HG02588 (cell line): ENCODE results near the gene COL12A1.
A peak's percentile ranks its signal among the peaks of the same experiment; 100 is the strongest.

Experiments used
- ATAC-seq: cut with Tn5 transposase; IDR thresholded peaks from one replicate; pipeline ENCODE4 v1.9.1; 2021; ENCODE audit warnings: mild to moderate bottlenecking, moderate library complexity; ENCODE audit not compliant: unreplicated experiment

Gene COL12A1

DNA sequence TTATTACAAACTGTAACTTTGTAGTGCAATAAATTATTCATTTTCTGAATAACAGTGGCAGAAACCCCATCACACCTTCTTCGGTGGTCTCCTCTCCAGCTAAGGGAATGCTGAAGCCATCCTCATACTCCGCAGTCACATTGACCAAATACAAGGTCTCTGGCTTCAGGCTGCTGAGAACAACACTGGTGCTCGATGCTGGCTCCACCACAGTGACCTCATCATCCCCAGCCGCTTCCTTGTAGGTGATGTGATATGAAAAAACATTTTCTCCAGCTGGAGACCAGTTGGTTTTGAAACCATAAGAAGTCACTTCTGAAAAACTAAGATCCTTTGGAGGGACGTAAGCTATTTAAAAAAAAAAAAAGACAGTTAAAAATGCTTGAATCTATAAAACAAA is 25.0 kb downstream of the COL12A1 start:
- ATAC-seq, result no peak

DNA sequence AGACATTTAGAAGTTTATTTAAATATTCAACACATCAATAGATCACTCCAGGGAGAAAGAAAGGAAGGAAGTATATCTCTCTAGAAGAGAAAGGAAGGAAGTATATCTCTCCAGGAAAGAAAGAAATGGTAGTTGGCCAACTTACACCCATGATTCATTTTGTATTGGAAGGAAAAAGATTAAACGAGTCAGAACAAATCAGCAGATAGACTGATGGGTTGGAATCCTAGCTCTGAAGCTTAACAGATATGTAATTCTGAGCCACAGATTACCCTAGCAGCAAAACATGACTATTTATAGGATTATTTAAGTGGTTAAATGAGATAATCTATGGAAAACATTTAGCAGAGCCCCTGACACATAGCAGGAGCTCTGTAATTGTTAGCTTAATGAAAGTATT is 27.1 kb downstream of the COL12A1 start:
- no peak for ATAC-seq

DNA sequence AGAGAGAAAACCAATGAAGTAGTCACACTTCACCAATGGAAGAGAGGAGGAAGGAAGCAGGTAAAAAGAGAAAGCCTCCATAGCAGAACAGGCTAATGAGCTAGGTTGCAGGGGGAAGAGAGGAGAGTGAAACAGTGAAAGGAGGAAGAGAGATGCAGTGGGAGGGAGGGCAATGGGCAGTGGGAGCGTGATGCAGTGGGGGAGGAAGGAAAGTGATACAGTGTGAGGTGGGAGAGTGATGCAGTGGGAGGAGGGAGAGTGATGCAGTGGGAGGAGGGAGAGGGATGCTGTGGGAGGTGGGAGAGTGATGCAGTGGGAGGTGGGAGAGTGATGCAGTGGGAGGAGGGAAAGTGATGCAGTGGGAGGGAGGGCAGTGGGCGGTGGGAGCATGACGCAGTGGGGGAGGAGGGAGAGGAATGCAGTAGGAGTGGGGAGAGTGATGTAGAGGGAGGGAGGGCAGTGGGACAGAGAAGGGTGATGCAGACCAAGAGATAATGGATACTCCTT is 29.7 kb downstream of the COL12A1 start:
- no peak for ATAC-seq

DNA sequence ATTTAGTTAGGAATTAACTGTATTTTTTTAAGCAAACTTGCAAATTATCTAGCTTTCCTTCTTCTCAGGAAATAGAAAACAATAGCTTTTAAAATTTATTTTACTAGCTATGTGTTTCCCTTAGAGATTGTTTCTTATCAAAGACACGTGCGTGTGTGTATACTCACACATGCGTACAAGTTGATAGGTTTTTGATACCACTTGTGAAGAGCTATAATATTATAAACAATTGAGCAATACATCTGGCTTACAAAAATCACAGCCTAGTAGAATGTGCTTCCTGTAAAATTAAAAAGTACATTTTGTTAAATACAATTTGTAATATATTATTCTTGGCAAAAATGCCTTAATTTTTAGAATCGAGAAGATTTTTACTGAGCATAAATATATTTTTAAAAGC is 33.9 kb downstream of the COL12A1 start:
- no peak for ATAC-seq

DNA sequence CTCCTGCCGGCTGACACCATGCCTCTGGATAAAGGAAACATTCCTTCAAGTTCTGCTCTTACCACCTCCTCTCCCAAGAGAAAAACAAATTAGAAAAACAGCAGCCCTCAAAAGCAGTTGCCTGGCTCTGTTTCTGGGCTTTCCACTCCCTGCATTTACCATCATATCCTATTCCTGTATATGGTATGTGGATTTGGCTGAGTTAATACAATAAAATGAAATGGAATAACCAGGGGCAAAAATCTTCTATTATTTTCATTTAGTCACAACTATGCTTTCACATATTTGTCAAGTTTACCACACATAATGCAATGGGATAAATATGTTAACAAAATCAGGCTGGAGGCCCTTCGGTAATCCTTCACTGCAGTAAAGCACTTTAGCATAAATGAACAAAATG is 34.3 kb downstream of the COL12A1 start:
- ATAC-seq, result no peak

DNA sequence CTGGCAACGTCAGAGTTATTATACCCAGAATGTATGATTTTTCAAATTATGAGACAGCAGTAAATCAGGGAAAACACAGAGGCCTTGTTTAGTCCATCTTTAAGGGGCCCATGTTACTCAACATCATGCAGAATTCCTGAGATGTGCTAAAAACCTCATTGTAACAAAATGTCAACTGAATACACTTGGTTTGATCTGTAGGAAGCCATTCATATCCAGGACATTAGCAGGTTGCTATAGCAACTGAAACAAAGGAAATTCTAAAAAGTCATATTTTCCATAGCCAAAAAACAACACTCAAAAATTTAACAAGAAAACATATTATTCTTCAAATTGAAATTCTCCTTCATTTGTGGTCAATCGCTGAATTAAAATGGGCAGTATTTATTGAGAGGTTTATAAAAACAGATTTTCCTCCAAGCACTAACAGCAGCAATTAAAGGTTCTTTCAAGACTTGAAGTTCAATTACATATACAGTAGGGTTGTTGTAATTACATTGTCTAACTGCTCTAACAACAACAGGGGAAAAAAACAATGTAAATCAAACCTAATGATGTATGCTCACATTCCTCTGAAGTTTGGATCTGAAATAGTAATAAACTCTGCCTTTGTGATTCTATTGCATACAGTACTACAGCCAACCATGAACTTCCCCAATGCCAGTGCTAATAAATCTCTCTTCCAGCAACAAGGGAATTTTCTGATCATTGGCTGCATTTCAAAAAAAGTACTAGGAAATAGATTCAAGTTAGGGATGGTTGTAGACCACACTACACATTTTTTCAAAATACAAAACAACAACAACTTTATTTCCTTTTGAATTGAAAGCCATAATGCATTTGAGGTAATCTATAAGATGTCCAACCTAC is 34.9 kb downstream of the COL12A1 start:
- ATAC-seq, result no peak

DNA sequence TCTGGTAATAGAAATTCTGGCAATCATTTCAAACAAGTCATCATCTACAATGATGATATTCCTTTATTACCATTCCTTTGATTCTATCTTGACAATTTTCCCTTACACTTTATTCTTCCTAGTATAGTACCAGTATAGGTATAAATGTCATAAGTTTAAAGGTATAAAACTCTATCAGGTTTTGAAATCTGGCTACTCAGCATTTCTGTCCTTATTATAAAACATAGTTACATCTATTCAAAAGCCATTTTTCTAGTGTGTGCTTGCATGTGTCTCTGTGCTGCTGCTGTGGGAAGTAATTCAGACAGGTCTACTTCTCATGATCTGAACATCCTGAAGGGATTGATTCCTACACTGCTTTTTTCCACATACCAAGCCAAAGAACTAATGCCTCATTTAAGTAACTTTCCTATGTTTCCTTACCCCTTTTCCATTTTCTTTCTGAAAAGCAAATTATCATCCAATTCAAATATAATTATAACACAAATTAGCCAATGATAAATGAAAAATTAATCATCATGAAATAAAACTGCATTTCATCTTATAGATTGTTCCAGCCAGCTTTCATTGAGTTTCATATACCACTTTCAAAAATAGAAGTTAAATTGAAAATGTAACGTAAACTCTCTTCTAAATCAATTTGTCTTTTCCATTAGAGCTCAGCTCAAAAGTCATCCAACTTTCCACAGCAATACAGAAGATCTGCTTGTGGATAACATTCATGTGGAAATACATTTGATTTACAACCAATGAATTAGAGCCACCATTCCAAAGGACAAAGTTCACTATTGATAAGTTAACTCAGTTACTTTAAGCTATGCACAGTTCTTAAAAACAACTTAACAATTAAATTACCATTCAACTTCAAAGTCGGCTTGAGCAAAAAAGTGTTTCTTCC is 35.9 kb downstream of the COL12A1 start:
- no peak for ATAC-seq

DNA sequence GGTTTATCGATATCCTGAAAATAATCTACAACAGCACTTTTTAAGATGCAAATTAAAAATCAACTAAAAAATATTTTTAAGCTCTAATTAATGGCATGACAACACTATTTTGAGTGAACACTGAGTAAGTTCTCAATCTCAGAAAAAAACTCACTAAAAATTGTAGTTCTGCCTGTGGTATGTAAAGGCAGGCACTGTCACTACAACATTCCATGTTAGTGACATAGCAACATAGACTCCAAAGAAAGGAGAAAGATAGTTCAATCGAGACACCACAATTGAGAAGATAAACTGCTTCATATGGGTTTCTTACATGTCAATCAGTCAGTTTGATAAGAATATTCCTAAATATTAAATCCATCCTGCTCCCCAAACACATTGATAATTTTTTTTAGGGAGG is 38.0 kb downstream of the COL12A1 start:
- no peak for ATAC-seq

DNA sequence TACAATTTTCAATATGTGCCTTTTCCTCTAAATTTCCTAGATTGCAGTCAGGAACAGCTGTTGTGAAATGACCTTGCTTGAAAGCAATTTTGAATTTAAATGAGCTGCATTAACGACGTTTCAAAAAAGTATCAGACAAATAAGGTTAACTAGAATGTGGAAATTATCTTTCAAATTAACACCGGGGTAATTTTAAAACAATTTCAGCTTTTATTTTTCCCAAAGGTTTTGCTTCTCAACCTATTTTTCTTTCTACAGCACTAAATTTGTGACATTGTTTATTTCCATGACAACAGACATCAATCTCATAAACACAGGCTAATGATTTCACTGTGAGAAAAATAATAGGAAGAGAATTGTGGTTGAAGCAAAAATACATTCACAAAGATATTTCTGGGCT is 38.5 kb downstream of the COL12A1 start:
- no peak for ATAC-seq

DNA sequence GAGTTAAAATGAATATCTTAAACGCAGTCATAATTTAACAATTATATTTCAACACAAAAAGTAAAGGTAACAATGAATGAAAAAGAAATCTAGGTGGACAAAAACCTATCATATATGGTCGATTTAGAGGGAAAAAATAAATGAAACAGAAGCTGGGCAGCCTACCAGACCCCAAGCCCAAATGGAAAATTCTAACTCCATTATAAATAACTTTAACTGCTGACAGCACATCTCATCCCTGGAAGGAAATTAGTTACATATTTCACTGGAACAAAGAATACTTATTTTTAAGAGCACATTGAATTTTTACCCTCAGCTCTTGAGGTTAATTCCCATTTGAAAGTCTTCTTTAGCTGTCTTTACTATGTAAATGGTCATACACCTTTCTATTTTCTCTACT is 39.1 kb downstream of the COL12A1 start:
- ATAC-seq, result no peak

DNA sequence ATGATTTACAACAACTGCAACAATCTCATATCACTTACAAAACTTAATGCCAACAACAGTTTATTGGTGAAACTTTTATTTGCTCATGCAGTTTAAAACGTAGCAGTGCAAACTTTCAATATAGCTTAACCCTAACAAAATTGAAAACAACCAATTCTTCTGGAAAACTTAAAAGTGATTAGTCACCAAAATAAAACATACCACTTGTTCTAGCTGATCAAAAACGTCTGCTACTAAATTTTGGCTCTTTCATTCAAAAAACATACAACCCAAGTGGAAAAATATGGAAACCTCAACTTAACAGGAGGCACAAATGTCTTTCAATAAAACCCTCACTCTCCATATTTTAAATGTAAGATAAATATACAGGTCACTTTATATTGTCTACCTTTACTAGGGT is 39.6 kb downstream of the COL12A1 start:
- no peak for ATAC-seq

DNA sequence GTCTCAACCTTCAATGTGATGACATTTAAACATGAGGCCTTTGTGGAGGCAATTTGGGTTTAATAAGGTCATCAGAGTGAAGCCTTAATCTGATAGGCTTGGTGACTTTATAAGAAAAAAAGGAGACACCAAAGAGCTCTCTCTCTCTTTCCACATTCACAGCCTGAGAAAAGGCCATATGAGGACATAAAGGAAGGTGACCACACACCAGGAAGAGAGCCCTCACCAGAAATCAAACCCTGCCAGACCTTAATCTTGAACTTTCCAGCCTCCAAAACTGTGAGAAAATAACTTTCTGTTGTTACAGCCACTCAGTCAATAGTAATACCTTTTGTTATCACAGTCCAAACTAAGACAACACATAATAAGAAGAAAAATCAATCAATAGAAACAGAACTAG is 47.7 kb downstream of the COL12A1 start:
- no peak for ATAC-seq

DNA sequence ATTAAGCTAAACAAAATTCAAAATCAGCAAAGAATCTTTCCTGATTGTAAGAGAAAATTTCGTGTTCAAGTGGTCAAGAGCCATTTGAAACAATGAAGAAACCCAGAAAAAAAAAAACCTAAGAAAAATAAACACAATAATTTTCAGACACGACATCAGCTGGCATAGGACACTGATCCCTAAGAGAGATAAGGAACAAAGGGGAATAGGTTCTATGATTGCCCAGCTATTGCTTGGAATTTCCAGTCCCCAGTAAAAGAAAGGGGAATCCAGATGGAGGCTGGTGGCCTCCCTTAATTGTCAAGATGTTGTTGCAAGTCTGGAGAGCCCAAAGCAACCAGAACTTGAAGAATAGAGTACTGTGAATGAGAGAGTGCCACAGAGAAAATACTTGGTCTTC is 48.5 kb downstream of the COL12A1 start:
- no peak for ATAC-seq

DNA sequence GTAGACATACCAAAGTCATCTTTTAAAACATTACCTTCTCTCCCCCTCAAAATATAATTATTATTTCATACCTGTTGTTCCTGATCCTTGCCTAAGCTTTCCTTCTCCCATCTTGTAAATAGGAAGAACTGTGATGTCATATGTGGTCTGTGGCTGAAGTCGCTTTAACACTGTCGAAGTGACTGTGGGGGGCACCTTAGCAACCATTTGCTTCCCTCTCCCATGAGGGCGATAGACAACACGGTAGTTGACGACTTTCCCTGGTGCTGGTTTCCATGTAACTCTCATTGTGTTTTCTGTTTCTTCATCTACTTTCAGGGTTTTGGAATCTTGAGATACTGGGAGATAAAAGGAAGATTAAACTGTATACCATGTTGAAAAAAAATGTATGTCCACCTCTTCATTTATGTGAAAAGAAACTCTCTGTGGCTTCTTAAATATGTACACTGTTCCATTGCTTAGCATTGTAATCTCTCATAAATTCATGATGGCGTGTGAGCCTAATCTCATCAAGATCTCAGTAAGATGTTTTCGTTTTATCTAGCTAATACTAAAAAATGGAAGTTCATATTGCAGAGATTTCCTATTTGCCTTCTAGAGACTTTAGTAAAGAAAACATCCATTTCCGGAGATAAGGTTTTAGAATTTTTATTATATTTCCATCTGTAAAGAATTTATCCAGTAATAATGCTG is 49.5 kb downstream of the COL12A1 start:
- no peak for ATAC-seq

DNA sequence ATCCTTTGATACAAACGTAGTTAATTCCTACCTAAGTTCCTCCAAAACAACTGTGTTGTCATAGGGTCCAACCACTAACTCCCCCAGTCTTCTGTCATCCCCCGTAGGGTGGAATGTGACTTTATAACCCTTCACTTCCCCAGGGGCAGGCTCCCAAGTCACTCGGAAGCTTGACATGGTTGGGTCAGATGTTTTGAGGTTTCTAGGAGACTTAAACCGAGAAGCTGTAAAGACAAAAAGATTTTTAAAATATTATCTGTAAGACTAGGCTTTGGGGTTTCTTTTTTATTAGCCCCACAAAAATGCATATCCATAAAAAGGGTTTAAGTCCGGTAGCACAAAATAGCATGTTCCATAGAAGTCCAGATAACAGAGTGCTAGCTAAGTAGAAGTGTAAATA is 50.2 kb downstream of the COL12A1 start:
- no peak for ATAC-seq

DNA sequence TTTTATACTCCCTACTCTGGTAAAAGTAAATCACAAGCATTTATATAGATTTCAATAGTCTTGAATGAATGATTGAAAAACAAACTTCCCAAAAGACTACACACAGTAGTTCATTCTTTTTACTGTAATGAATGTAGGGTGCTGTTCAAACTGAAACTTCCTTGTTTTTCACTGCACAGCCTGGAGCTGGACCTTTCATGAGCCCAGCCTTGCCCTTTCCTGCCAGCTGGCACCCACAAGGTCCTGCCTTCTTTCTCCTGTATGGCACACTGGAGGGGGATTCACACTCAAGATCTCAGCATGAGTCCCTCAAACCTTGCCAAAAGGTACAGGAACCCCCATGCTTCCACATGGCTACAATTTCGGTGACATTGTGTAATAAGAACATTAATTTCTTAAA is 50.9 kb downstream of the COL12A1 start:
- no peak for ATAC-seq

DNA sequence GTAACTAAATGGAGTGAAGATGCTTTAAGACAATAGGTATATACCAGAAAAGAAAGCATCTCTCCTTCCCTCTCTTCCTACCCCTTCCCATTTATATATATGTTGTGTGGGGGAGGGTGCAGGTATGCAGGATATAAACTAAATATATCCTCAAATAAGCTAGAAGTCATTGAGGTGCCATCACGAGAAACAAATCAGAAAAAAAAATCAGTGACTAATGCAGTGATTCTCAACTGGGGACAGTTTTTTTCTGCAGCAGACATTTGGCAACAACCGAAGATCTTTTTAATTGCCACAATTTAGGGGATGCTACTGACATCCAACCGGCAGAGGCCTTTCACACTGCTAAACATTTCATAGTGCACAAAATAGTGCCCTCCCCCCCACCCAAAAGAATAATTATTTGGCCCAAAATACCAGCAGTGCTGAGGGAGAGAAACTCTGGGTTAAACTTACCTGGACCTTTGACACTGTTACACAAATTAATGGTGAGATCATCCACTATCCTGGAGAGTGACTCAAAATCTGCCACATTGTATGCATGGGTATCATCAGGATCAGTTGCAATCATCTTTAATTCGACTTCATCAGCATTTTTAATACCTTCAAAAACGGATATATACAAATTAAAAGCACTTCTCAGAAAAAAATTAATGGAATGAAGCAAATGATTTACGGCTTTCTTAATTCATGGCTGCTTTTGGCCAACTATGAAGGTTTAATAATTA is 55.0 kb downstream of the COL12A1 start:
- ATAC-seq, result no peak

DNA sequence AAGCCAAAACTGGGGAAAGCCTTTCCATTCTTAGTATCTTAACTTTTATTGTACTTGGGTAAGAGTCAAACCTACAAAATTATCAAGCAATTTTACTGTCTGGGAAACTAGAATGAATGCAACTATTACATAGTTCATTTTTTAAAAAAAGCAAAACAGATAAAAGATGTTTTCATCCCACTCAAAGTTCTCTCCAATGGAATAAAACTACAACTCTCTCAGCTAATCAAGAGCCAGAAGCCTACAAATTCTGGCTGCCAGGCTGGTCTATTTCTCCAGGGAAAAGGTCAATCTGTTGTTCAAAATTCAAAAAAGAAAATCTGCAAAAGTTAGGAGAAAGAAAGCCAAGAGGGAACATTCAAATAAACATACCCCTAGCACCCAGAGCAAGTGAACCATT is 56.2 kb downstream of the COL12A1 start:
- ATAC-seq, result no peak

DNA sequence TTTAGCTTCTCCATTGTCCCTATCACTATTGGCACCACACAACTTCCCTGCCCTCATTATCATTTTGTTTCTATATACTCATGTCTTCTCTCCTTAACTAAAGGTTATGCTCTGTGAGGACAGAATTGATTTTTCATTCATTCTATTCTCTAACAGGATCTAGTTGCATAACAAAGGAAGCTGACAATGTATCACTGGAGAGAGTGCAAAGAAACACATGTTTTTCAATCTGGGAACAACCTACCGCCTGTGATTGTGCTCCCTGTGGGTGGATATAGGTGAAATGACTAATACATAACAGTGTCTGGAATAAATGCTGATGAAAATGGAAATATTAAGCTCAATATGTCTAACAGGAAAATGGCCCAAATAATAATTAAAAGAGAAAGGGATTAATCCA is 56.6 kb downstream of the COL12A1 start:
- no peak for ATAC-seq

DNA sequence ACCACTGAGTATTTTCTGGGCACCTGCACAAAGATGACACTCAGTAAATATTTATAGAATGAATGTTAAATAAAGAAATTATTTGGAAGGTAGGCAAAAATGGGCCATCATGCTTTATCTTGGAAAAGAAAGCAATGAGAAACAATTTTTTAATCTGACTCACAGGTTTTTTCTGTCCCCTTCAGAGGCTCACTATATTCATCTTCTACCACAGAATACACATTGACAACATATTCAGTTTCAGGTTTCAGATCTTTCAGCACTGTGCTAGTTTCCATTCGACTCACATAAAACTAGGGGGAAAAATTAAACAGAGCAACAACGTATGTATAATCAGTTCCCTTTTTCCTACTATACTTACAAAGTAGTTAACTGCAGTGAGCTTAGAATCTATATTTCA is 58.3 kb downstream of the COL12A1 start:
- peak; percentile 89 for ATAC-seq

DNA sequence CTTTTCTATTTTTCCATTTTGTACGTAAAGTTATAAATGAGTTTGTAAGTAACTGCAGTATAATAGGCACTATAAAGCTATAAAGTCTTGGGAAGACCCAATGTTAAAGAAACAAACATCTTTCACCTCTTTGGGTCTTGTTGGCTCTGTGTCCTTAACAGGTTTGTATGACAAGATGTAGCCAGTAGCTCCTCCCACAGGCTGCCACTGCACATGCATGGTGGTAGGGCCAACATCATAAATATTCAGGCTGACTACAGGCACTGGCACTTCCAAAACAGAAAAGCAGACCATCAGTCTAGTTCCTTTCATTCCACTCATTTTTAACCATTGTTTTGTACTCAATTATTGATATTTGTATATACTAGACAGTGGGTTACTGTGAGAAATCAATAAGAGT is 59.9 kb downstream of the COL12A1 start:
- ATAC-seq, result no peak
